ENCODE measurements around the gene CSPG5. TPM values are rescaled to one million over a fixed set of nuclear protein-coding genes. Genes with fewer than 3 reads are reported as not detected.

Gene CSPG5
- total and polyA plus RNA-seq, 4 donors = 78.2 to 338 (median 196) TPM

DNA sequence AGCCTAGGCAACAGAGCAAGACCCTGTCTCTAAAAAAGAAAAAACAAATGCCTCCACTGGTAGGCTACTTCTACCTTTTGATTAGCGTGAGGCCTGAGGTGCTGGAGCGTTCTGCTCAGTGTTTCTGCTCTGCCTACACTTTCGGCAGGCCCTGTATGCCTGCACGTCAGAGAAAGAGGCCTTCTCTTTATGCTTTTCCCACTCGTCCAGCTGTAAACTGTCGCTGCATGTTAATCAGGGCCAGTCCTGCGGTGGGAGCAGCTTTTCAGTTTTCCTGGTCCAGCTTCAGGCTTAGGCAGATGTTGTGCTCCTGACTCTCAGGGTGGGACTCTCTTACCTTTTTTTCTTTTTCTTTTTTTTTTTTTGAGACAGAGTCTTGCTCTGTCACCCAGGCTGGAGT is 25.3 kb downstream of the CSPG5 start:
- H3K4me1 ChIP-seq (ENCODE audit: control insufficient read depth, insufficient read depth, low read length) = peaks cover 14% of the 10 kb centered on the region
- no peaks in the 10 kb centered on the region for H3K9me3 ChIP-seq (ENCODE audit: control insufficient read depth, insufficient read depth, low read length)
- no peak overlapping the region for H3K4me3 ChIP-seq (ENCODE audit: low read depth, low read length)
- H3K36me3 ChIP-seq (ENCODE audit: control insufficient read depth, insufficient read depth, low read length) = no peaks in the 10 kb centered on the region
- WGBS (ENCODE audit: insufficient coverage) = 18% methylated on average over 7 of the region's 7 CpGs
- H3K27ac ChIP-seq (ENCODE audit: low read depth, low read length) = peak overlapping the region; percentile 57
- no peaks in the 10 kb centered on the region for H3K27me3 ChIP-seq (ENCODE audit: control insufficient read depth, insufficient read depth, low read length)
- peak in 2 of 6 donors; percentile 63 to 74 for DNase-seq (ENCODE audit: low read depth in 4 of 6, low spot score in 6 of 6)

DNA sequence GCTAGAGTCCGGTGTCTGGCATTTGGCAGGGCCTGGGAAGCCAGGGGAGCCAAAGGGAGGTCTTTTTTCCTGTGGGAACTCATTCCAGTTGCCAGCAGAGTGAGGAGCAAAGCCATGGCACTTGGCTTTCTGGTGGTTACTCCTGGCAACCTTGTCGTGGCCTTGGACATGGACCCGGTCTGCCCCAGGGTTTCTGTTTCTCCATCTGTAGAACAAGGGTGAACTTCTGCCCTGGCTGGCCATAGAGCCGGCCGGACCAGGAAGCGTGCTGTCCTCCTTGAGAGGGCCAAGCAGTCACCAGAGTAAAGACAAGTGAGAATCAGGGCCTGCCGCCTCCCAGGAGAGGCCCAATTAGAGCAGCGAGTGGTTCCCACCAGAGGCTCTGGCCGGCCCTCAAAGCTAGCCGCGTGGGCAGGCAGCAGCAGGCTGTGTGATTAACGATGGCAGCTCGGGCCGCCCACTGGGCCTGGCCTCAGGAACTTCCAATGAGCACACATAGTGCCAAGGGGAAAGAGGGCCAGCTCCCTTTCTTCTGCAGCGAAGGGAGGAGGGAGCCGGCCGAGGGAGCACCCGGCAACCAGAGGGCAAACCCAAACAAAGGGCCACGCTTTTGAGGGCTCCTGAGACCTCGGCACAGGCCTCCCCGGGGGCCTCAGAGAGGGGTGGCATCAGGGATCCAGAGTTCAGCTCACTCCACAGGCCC is 36.0 kb downstream of the CSPG5 start:
- no peaks in the 10 kb centered on the region for H3K36me3 ChIP-seq (ENCODE audit: control insufficient read depth, insufficient read depth, low read length)
- no peaks in the 10 kb centered on the region for H3K9me3 ChIP-seq (ENCODE audit: control insufficient read depth, insufficient read depth, low read length)
- H3K4me3 ChIP-seq (ENCODE audit: low read depth, low read length) = no peak overlapping the region
- H3K27me3 ChIP-seq (ENCODE audit: control insufficient read depth, insufficient read depth, low read length) = no peaks in the 10 kb centered on the region
- peaks cover 41% of the 10 kb centered on the region for H3K4me1 ChIP-seq (ENCODE audit: control insufficient read depth, insufficient read depth, low read length)
- DNase-seq (ENCODE audit: low read depth in 4 of 6, low spot score in 6 of 6) = peak in 4 of 6 donors; percentile 69 to 92 (median 84)
- peak overlapping the region; percentile 88 for H3K27ac ChIP-seq (ENCODE audit: low read depth, low read length)
- WGBS (ENCODE audit: insufficient coverage) = 11% methylated on average over 21 of the region's 21 CpGs

DNA sequence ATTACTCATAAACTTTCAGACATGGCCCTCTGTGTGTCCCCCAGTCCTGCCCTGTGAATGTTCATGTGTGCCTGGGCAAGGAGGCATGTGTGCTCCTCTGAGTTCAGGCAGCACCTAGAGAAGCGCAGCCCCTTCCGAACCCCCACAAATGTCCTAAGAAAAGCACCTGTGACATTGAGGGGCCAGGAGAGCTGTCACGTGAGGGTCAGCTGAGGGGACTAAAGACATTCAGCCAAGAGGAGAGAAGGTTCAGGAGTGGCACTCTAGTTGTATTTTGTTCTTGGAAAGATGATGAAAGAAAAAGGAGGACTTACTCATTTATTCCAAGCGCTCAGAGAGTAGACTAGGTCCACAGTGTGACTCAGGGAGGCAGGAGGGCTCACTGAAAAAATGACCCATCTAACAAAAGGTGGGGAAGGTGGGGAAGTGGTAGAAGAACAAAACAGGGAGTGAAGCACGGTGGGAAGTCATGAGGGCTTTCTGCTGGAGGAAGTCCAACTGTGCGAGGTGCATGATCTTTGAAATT is 37.0 kb downstream of the CSPG5 start:
- no peak overlapping the region for H3K4me3 ChIP-seq (ENCODE audit: low read depth, low read length)
- peaks cover 49% of the 10 kb centered on the region for H3K4me1 ChIP-seq (ENCODE audit: control insufficient read depth, insufficient read depth, low read length)
- DNase-seq (ENCODE audit: low read depth in 4 of 6, low spot score in 6 of 6) = no peak
- H3K27me3 ChIP-seq (ENCODE audit: control insufficient read depth, insufficient read depth, low read length) = no peaks in the 10 kb centered on the region
- no peaks in the 10 kb centered on the region for H3K36me3 ChIP-seq (ENCODE audit: control insufficient read depth, insufficient read depth, low read length)
- peak overlapping the region; percentile 88 for H3K27ac ChIP-seq (ENCODE audit: low read depth, low read length)
- 61% methylated on average over 5 of the region's 6 CpGs for WGBS (ENCODE audit: insufficient coverage)
- H3K9me3 ChIP-seq (ENCODE audit: control insufficient read depth, insufficient read depth, low read length) = no peaks in the 10 kb centered on the region

DNA sequence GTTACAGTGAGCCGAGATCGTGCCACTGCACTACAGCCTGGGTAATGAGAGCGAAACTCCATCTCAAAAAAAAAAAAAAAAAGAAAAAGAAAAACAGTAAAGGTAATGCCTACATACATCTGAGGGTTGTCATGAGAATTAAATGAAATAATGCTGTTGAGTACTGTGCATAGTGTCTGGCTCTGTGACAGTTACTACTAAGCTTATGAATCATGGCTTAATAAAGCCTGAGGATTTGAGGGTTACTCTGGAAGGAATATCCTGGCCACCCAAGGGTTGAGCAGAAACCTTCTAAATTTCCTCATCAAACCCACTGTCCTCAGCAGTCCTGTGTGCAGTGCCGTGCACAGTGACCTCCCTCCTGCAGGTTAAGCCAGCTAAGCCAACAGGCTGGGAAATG is 38.4 kb downstream of the CSPG5 start:
- WGBS (ENCODE audit: insufficient coverage) = 71% methylated on average over 1 of the region's 4 CpGs
- no peaks in the 10 kb centered on the region for H3K36me3 ChIP-seq (ENCODE audit: control insufficient read depth, insufficient read depth, low read length)
- no peak overlapping the region for H3K4me3 ChIP-seq (ENCODE audit: low read depth, low read length)
- DNase-seq (ENCODE audit: low read depth in 4 of 6, low spot score in 6 of 6) = no peak
- no peaks in the 10 kb centered on the region for H3K27me3 ChIP-seq (ENCODE audit: control insufficient read depth, insufficient read depth, low read length)
- H3K9me3 ChIP-seq (ENCODE audit: control insufficient read depth, insufficient read depth, low read length) = no peaks in the 10 kb centered on the region
- peaks cover 59% of the 10 kb centered on the region for H3K4me1 ChIP-seq (ENCODE audit: control insufficient read depth, insufficient read depth, low read length)
- H3K27ac ChIP-seq (ENCODE audit: low read depth, low read length) = no peak overlapping the region

DNA sequence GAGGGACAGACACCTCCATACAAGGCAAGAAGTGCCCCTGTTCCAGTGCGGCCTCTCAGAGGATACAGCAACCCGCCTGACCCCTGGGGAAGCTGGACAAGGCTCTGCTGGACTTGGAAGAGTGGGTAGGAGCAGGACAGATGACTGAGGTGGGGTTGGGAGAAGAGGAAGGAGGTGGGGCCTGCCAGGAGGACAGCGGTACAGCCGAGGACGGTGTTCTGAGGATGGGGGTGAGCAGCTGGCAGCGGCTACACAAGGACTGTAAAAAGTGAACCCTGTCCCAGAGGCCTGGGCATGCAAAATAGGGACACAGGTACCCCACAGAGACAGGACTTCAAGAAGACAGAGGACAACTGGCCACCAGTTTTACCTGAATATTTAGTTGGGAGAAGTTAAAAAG is 41.7 kb downstream of the CSPG5 start:
- no peak for DNase-seq (ENCODE audit: low read depth in 4 of 6, low spot score in 6 of 6)
- H3K4me1 ChIP-seq (ENCODE audit: control insufficient read depth, insufficient read depth, low read length) = peaks cover 35% of the 10 kb centered on the region
- peak overlapping the region; percentile 90 for H3K27ac ChIP-seq (ENCODE audit: low read depth, low read length)
- H3K36me3 ChIP-seq (ENCODE audit: control insufficient read depth, insufficient read depth, low read length) = no peaks in the 10 kb centered on the region
- 46% methylated on average over 5 of the region's 6 CpGs for WGBS (ENCODE audit: insufficient coverage)
- H3K9me3 ChIP-seq (ENCODE audit: control insufficient read depth, insufficient read depth, low read length) = no peaks in the 10 kb centered on the region
- H3K4me3 ChIP-seq (ENCODE audit: low read depth, low read length) = no peak overlapping the region
- no peaks in the 10 kb centered on the region for H3K27me3 ChIP-seq (ENCODE audit: control insufficient read depth, insufficient read depth, low read length)

DNA sequence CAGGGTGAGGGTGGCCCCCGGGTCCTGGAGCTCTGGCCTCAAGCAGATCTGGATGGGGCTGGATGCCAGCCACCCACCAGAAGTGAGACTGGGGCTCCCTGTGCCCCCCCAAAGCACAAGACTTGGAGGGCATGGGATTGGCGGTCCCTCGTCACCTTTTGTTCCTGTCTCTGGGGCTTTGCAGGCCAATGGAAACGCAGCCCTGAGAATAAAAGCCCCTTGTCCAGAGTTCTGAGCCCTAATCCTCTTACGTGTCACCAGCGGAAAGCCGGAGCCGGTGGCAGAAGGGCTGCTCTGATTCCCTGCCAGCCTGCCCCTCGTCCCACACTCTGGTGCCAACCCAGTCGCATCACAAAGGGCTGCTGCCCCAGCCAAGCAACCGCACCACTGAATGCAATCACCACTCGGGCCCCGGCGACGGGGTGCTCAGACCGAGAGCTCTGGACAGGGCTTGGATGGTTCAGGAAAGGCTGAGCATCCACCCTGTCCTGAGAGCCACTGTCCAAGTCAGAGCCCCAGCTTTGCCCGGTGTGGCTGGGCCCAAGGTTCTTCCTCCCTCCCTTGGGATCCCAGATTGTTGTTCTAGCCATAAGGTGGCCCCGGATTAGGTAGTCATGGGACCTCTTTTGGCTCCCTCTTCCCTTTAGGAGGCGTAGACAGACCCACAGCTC is 42.3 kb downstream of the CSPG5 start:
- peaks cover 29% of the 10 kb centered on the region for H3K4me1 ChIP-seq (ENCODE audit: control insufficient read depth, insufficient read depth, low read length)
- H3K4me3 ChIP-seq (ENCODE audit: low read depth, low read length) = no peak overlapping the region
- peak in 4 of 6 donors; percentile 68 to 91 (median 80) for DNase-seq (ENCODE audit: low read depth in 4 of 6, low spot score in 6 of 6)
- peak overlapping the region; percentile 90 for H3K27ac ChIP-seq (ENCODE audit: low read depth, low read length)
- WGBS (ENCODE audit: insufficient coverage) = 23% methylated on average over 17 of the region's 19 CpGs
- no peaks in the 10 kb centered on the region for H3K27me3 ChIP-seq (ENCODE audit: control insufficient read depth, insufficient read depth, low read length)
- no peaks in the 10 kb centered on the region for H3K36me3 ChIP-seq (ENCODE audit: control insufficient read depth, insufficient read depth, low read length)
- no peaks in the 10 kb centered on the region for H3K9me3 ChIP-seq (ENCODE audit: control insufficient read depth, insufficient read depth, low read length)

DNA sequence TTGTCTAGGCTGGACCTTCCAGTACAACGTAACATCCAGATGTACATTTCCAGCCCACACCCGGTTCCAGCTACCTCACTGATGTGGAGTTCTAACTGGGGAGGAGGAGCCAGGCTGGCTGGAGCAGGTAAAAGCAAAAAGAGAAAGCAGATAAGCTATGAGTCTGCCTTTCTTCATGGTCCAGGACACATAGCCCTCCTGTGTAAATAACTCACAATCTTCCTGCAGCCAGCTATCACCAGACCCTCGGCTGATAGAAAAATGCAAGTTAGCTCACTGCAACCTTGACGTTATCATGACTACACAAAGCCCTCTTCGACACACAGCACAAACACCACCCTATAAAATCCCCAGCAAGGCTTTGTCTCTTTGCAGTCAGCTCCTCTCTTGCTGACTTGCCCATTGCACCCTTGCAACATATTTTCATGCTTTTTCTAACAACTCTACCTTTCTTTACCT is 44.6 kb downstream of the CSPG5 start:
- Histone ChIP-seq H3K27me3 (ENCODE audit: control insufficient read depth, insufficient read depth, low read length) (no peaks in the 10 kb centered on the region), H3K9me3 (ENCODE audit: control insufficient read depth, insufficient read depth, low read length) (no peaks in the 10 kb centered on the region), H3K4me3 (ENCODE audit: low read depth, low read length) (no peak overlapping the region), H3K4me1 (ENCODE audit: control insufficient read depth, insufficient read depth, low read length) (peaks cover 18% of the 10 kb centered on the region), H3K36me3 (ENCODE audit: control insufficient read depth, insufficient read depth, low read length) (no peaks in the 10 kb centered on the region), H3K27ac (ENCODE audit: low read depth, low read length) (no peak overlapping the region)
- WGBS (ENCODE audit: insufficient coverage) = 86% methylated on average over 3 of the region's 5 CpGs
- no peak for DNase-seq (ENCODE audit: low read depth in 4 of 6, low spot score in 6 of 6)

DNA sequence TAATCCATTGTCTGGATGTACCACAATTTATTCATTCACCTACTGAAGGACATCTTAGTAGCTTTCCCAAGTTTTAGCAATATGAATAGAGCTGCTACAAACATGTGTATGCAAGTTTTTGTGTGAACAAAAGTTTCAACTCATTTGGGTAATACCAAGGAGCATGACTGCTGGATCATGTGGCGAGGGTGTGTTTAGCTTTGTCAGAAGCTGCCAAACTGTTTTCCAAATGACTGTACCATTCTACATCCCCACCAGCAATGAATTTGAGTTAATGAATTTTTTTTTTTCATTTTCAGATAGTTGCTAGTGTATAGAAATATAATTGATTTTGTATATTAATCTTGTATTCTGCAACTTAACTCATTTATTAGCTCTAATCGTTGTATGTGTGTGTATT is 45.2 kb downstream of the CSPG5 start:
- Histone ChIP-seq H3K4me3 (ENCODE audit: low read depth, low read length) (no peak overlapping the region), H3K9me3 (ENCODE audit: control insufficient read depth, insufficient read depth, low read length) (no peaks in the 10 kb centered on the region), H3K4me1 (ENCODE audit: control insufficient read depth, insufficient read depth, low read length) (peaks cover 18% of the 10 kb centered on the region), H3K27me3 (ENCODE audit: control insufficient read depth, insufficient read depth, low read length) (no peaks in the 10 kb centered on the region), H3K27ac (ENCODE audit: low read depth, low read length) (no peak overlapping the region), H3K36me3 (ENCODE audit: control insufficient read depth, insufficient read depth, low read length) (no peaks in the 10 kb centered on the region)
- no peak for DNase-seq (ENCODE audit: low read depth in 4 of 6, low spot score in 6 of 6)
- WGBS (ENCODE audit: insufficient coverage) = no CpG with 5 or more reads among the region's 2 CpGs

DNA sequence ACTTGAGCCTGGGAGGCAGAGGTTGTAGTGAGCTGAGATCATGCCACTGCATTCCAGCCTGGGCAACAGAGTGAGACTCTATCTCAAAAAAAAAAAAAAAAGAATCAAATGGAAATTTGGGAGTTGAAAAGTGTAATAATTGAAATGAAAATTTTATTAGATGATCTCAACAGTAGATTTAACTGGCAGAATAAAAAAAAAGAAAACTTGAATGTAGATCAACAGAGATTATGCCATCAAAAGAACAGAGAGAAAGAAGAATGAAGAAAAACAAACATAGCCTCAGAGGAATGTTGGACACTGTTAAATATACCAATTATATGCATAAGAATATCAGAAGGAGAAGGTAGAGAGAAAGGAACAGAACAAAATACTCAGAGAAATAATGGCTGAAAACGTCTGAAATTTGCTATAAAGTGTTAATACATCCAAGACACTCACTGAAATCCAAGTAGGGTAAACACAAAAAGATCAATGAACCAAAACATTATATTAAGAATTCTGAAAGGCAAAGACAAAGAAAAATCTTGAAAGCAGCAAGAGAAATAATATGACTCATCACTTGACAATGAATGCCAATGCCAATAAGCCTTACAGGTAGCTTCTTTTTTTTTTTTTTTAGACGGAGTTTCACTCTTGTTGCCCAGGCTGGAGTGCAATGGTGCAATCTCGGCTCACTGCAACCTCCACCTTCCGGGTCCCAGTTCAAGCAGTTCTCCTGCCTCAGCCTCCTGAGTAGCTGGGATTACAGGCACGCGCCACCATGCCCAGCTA is 50.5 kb downstream of the CSPG5 start:
- Histone ChIP-seq H3K9me3 (ENCODE audit: control insufficient read depth, insufficient read depth, low read length) (no peaks in the 10 kb centered on the region), H3K36me3 (ENCODE audit: control insufficient read depth, insufficient read depth, low read length) (no peaks in the 10 kb centered on the region), H3K4me3 (ENCODE audit: low read depth, low read length) (no peak overlapping the region), H3K4me1 (ENCODE audit: control insufficient read depth, insufficient read depth, low read length) (no peaks in the 10 kb centered on the region), H3K27ac (ENCODE audit: low read depth, low read length) (no peak overlapping the region), H3K27me3 (ENCODE audit: control insufficient read depth, insufficient read depth, low read length) (no peaks in the 10 kb centered on the region)
- 100% methylated on average over 1 of the region's 6 CpGs for WGBS (ENCODE audit: insufficient coverage)
- DNase-seq (ENCODE audit: low read depth in 4 of 6, low spot score in 6 of 6) = no peak

All from spinal cord (tissue), 10 donors.